Measurements from ENCODE around the gene SMC2. TPM values are rescaled to one million over a fixed set of nuclear protein-coding genes. Genes with fewer than 3 reads are reported as not detected.

Gene SMC2
- total RNA-seq, 1 donor from 2014 or later = 9.8 TPM

DNA sequence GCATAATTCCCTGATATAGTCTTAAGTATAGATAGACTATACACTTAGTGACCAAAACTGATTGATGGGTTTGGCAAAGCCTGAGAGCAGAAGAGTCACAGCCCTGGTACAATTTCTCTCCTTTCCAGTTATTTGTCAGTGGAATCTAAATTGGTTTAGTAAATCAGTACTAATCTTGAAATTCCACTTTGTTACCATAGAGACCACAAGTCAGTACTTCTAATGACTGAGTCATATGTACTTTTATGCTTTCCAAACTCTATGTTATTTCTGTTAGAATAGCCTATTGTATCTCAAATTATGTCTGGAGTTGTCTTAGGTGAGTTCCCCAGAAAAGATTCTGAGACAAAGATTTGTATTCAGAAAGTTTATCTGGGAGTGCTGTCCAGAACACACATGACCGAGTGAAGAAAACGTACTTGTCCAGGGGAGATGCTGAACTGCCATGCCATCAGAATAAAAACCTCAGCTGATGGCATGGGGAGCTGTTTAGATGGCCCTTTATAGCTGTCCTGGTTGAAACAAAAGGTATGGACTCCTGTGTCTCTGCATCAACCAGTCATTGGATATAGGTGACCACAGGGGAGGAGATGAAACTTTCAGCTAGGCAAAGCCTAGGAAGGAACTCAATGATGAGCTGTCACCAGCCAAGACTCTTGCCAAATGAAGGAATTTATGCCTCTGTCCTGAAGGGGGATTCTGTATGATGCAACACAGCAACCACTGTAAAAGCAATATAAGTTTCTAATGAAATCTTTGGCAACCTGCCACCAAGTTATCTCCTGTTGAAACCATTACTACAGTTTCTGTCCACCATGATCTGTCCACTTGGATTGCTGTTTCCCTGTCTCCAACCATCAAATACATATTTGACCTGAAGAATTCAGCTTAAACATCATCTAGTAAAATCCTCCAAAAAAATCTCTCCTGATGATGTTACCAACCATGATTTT is 18.0 kb upstream of the SMC2 start:
- TF ChIP-seq, protein P1, sequence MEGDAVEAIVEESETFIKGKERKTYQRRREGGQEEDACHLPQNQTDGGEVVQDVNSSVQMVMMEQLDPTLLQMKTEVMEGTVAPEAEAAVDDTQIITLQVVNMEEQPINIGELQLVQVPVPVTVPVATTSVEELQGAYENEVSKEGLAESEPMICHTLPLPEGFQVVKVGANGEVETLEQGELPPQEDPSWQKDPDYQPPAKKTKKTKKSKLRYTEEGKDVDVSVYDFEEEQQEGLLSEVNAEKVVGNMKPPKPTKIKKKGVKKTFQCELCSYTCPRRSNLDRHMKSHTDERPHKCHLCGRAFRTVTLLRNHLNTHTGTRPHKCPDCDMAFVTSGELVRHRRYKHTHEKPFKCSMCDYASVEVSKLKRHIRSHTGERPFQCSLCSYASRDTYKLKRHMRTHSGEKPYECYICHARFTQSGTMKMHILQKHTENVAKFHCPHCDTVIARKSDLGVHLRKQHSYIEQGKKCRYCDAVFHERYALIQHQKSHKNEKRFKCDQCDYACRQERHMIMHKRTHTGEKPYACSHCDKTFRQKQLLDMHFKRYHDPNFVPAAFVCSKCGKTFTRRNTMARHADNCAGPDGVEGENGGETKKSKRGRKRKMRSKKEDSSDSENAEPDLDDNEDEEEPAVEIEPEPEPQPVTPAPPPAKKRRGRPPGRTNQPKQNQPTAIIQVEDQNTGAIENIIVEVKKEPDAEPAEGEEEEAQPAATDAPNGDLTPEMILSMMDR (IDR thresholded peaks at IDR 0.05; ENCODE audit: insufficient read depth, low read depth, low read length) = no peak
- no peak for TF ChIP-seq EZH2 (IDR thresholded peaks at IDR 0.05; ENCODE audit: insufficient read depth, low read length)
- Mint-ChIP-seq H3K27ac (ENCODE audit: unreplicated experiment) (no peak overlapping the region), H3K27me3 (ENCODE audit: low read depth, unreplicated experiment) (no peaks in the 10 kb centered on the region), H3K4me1 (ENCODE audit: low read depth, unreplicated experiment) (peaks cover 2% of the 10 kb centered on the region), H3K4me3 (ENCODE audit: unreplicated experiment) (no peak overlapping the region), H3K9me3 (ENCODE audit: unreplicated experiment) (peaks cover 7% of the 10 kb centered on the region), H3K36me3 (ENCODE audit: low read depth, unreplicated experiment) (no peaks in the 10 kb centered on the region)
- no peak overlapping the region for H3K4me3 ChIP-seq (ENCODE audit: insufficient read depth, low read depth, low read length)
- peak overlapping the region; percentile 34 for H3K4me2 ChIP-seq (ENCODE audit: low read length)
- H3K4me1 ChIP-seq (ENCODE audit: insufficient read depth, low read length) = peaks cover 11% of the 10 kb centered on the region
- H3K79me2 ChIP-seq (ENCODE audit: insufficient read depth, low read length) = no peaks in the 10 kb centered on the region
- H4K20me1 ChIP-seq (ENCODE audit: insufficient read depth, low read length) = no peaks in the 10 kb centered on the region
- no peaks in the 10 kb centered on the region for H3K27me3 ChIP-seq (ENCODE audit: insufficient read depth, low read length)
- no peak overlapping the region for H3K9ac ChIP-seq (ENCODE audit: low read length)
- no peak overlapping the region for H2AFZ ChIP-seq (ENCODE audit: low read depth, low read length)
- FAIRE-seq (peak; percentile 41), DNase-seq (ENCODE audit: low read depth) (peak; percentile 65)
- H3K9me3 ChIP-seq (ENCODE audit: insufficient read depth, low read depth, low read length) = no peaks in the 10 kb centered on the region
- no peaks in the 10 kb centered on the region for H3K36me3 ChIP-seq (ENCODE audit: insufficient read depth, low read length)
- H3K27ac ChIP-seq (ENCODE audit: low read depth, low read length) = no peak overlapping the region

DNA sequence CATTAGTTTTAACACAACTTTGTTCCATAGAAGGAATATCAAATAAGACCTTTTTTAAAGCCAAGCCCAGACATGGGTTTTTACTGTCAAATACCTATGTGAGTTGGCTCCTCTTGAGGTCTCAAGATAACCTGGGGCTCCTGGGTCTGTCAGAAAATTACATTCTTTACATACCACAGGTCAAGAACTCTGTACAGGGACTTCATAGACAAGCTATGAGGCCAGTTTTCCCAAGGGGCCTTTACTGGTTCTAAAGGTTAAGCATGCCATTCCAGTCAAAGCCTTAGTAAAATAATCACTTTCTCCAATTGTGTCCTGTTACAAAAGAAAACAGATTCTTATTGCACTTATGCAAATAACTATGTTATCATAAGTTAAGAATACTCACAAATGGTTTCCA is 15.5 kb upstream of the SMC2 start:
- H3K27me3 ChIP-seq (ENCODE audit: insufficient read depth, low read length) = no peaks in the 10 kb centered on the region
- no peaks in the 10 kb centered on the region for H3K36me3 ChIP-seq (ENCODE audit: insufficient read depth, low read length)
- H3K4me3 ChIP-seq (ENCODE audit: insufficient read depth, low read depth, low read length) = no peak overlapping the region
- no peaks in the 10 kb centered on the region for H3K36me3 Mint-ChIP-seq (ENCODE audit: low read depth, unreplicated experiment)
- H3K9me3 Mint-ChIP-seq (ENCODE audit: unreplicated experiment) = peaks cover 9% of the 10 kb centered on the region
- H4K20me1 ChIP-seq (ENCODE audit: insufficient read depth, low read length) = no peaks in the 10 kb centered on the region
- H3K4me2 ChIP-seq (ENCODE audit: low read length) = no peak overlapping the region
- FAIRE-seq (no peak), DNase-seq (ENCODE audit: low read depth) (no peak)
- H3K9me3 ChIP-seq (ENCODE audit: insufficient read depth, low read depth, low read length) = no peaks in the 10 kb centered on the region
- no peak overlapping the region for H3K27ac ChIP-seq (ENCODE audit: low read depth, low read length)
- no peaks in the 10 kb centered on the region for H3K79me2 ChIP-seq (ENCODE audit: insufficient read depth, low read length)
- H3K27ac Mint-ChIP-seq (ENCODE audit: unreplicated experiment) = no peak overlapping the region
- H3K9ac ChIP-seq (ENCODE audit: low read length) = no peak overlapping the region
- peaks cover 2% of the 10 kb centered on the region for H3K4me1 Mint-ChIP-seq (ENCODE audit: low read depth, unreplicated experiment)
- H3K4me1 ChIP-seq (ENCODE audit: insufficient read depth, low read length) = peaks cover 11% of the 10 kb centered on the region
- no peak overlapping the region for H2AFZ ChIP-seq (ENCODE audit: low read depth, low read length)
- H3K27me3 Mint-ChIP-seq (ENCODE audit: low read depth, unreplicated experiment) = no peaks in the 10 kb centered on the region
- TF ChIP-seq EZH2 (IDR thresholded peaks at IDR 0.05; ENCODE audit: insufficient read depth, low read length) = no peak
- TF ChIP-seq, protein P1 (IDR thresholded peaks at IDR 0.05; ENCODE audit: insufficient read depth, low read depth, low read length) = no peak
- H3K4me3 Mint-ChIP-seq (ENCODE audit: unreplicated experiment) = no peak overlapping the region

DNA sequence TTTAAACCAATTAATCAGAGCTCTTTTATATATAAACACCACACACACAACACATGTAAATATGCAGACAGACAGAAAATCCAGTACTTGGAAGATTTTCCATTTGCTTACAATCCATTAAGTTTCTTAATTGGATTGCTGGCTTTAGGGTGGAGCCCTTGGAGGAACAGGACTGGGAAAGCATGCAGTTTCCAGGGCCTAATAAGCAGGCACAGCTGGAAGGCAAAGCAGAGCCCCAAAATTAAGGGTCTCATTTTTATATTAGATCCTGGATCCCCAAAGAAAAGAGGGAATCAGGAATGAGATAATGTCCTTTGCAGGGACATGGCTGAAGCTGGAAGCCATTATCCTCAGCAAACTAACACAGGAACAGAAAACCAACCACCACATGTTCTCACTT is 13.1 kb upstream of the SMC2 start:
- FAIRE-seq = no peak
- no peak overlapping the region for H3K27ac Mint-ChIP-seq (ENCODE audit: unreplicated experiment)
- Histone ChIP-seq H3K9ac (ENCODE audit: low read length) (no peak overlapping the region), H3K4me3 (ENCODE audit: insufficient read depth, low read depth, low read length) (no peak overlapping the region), H3K27ac (ENCODE audit: low read depth, low read length) (no peak overlapping the region), H4K20me1 (ENCODE audit: insufficient read depth, low read length) (no peaks in the 10 kb centered on the region), H3K27me3 (ENCODE audit: insufficient read depth, low read length) (no peaks in the 10 kb centered on the region), H3K36me3 (ENCODE audit: insufficient read depth, low read length) (no peaks in the 10 kb centered on the region), H3K4me1 (ENCODE audit: insufficient read depth, low read length) (peaks cover 5% of the 10 kb centered on the region), H3K79me2 (ENCODE audit: insufficient read depth, low read length) (no peaks in the 10 kb centered on the region), H2AFZ (ENCODE audit: low read depth, low read length) (no peak overlapping the region), H3K9me3 (ENCODE audit: insufficient read depth, low read depth, low read length) (no peaks in the 10 kb centered on the region), H3K4me2 (ENCODE audit: low read length) (no peak overlapping the region)
- H3K27me3 Mint-ChIP-seq (ENCODE audit: low read depth, unreplicated experiment) = no peaks in the 10 kb centered on the region
- no peak for TF ChIP-seq EZH2 (IDR thresholded peaks at IDR 0.05; ENCODE audit: insufficient read depth, low read length)
- TF ChIP-seq, protein P1 (IDR thresholded peaks at IDR 0.05; ENCODE audit: insufficient read depth, low read depth, low read length) = no peak
- H3K4me3 Mint-ChIP-seq (ENCODE audit: unreplicated experiment) = no peak overlapping the region
- H3K4me1 Mint-ChIP-seq (ENCODE audit: low read depth, unreplicated experiment) = peaks cover under 1% of the 10 kb centered on the region
- no peak for DNase-seq (ENCODE audit: low read depth)
- no peaks in the 10 kb centered on the region for H3K36me3 Mint-ChIP-seq (ENCODE audit: low read depth, unreplicated experiment)
- peaks cover 9% of the 10 kb centered on the region for H3K9me3 Mint-ChIP-seq (ENCODE audit: unreplicated experiment)
